Spinal cord (tissue), 10 donors: ENCODE results near the gene ATG2A. TPM values are rescaled to one million over a fixed set of nuclear protein-coding genes. Genes with fewer than 3 reads are reported as not detected.

Experiments
- DNase-seq, 6 donors: peaks; one replicate each; pipeline versions ENCODE4 v3.0.0 to v3.0.0-alpha.2; 2013 to 2015; ENCODE audit warnings: low spot score in 6 of 6, low read depth in 4 of 6
- H3K27ac ChIP-seq: one replicate; pipeline ENCODE4 v1.5.1; 2013; ENCODE audit warnings: low read depth, low read length, control low read depth
- H3K27me3 ChIP-seq: one replicate; pipeline ENCODE4 v1.6.1; 2013; ENCODE audit warnings: low read length; ENCODE audit not compliant: control insufficient read depth, insufficient read depth
- H3K36me3 ChIP-seq: one replicate; pipeline ENCODE4 v1.6.1; 2013; ENCODE audit warnings: low read length; ENCODE audit not compliant: control insufficient read depth, insufficient read depth
- H3K4me1 ChIP-seq: one replicate; pipeline ENCODE4 v1.6.1; 2013; ENCODE audit warnings: low read length; ENCODE audit not compliant: control insufficient read depth, insufficient read depth
- H3K4me3 ChIP-seq: one replicate; pipeline ENCODE4 v1.5.1; 2013; ENCODE audit warnings: low read depth, low read length, control low read depth
- H3K9me3 ChIP-seq: one replicate; pipeline ENCODE4 v1.6.1; 2013; ENCODE audit warnings: low read length; ENCODE audit not compliant: control insufficient read depth, insufficient read depth
- WGBS: methylation state at CpG from one replicate; pipeline ENCODE4 v1.1.5; 2013; ENCODE audit warnings: missing lambda C conversion rate; ENCODE audit not compliant: insufficient coverage; 5-methylcytosine and 5-hydroxymethylcytosine counted together
- polyA plus RNA-seq, 2 donors: library from polyadenylated mRNA; unstranded; fragments of 120-200 nt; gene quantifications; one replicate each; pipeline ENCODE4 v1.2.1, GENCODE V29; 2013; ENCODE audit not compliant: insufficient read length in 2 of 2
- total RNA-seq, 2 donors: library from RNA; depleted of rRNA in 1 of 2; stranded (reverse); fragments of 120-200 nt in 1 of 2; fragments of >200 nt in 1 of 2; gene quantifications; one replicate each; pipeline versions ENCODE4 v1.2.3 to v1.2.4, GENCODE V29; 2013 to 2014
- donor health status: healthy.

ATG2A gene
- total and polyA plus RNA-seq, 4 donors: 8.1 to 26.8 (median 20.3) TPM

- peaks cover 10% of the 10 kb centered on the region for H3K4me1 ChIP-seq
- H3K27ac ChIP-seq: no peak overlapping the region
- no peaks in the 10 kb centered on the region for H3K27me3 ChIP-seq
- H3K4me3 ChIP-seq: no peak overlapping the region
- 83% methylated on average over 20 of the region's 27 CpGs for WGBS
- H3K9me3 ChIP-seq: no peaks in the 10 kb centered on the region
- peaks cover 61% of the 10 kb centered on the region for H3K36me3 ChIP-seq
- no peak for DNase-seq
Measured at GRCh38 chr11:64934682-64935358, 17.8 kb upstream of the ATG2A start.

DNA sequence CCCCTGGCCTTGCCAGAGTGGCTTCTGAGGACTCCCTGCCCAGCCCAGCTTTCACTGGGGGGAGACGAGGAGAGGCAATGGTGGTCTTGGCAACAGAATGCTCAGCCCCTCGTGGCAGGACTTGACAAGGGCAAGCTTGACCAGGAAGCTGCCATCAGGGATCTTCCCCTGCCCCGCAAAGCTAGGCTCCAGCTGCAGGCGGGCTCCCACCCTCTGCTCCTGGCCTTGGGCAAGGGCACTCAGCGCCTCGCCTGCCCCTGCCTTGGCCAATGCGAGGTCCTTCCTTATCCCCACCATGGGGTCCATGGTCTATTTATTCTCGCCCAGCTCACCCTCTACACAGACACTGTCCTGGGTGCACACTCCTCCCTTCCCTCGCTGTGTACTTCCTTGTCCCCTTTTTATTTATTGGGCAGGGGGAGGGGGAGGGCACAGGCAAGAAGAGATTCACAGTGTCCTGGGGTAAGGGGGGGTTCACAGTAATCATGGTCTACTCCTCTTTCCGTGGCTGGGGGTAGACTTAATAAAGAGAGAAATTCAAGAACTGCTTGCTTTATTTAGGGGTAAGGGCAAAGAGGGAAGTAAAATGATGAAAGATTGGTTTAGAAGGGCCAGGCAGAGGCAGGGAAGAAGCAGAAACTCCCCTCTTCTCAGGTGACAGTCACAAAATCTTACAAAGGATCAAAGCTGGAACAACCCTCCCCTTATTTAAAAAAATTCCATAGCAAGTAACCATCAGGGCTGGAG lies 17.1 kb upstream of the ATG2A start:
- DNase-seq: no peak
- no peak overlapping the region for H3K4me3 ChIP-seq
- H3K4me1 ChIP-seq: peaks cover 10% of the 10 kb centered on the region
- no peak overlapping the region for H3K27ac ChIP-seq
- H3K27me3 ChIP-seq: no peaks in the 10 kb centered on the region
- no peaks in the 10 kb centered on the region for H3K9me3 ChIP-seq
- peaks cover 68% of the 10 kb centered on the region for H3K36me3 ChIP-seq
- 78% methylated on average over 7 of the region's 10 CpGs for WGBS

- WGBS: 86% methylated on average over 11 of the region's 12 CpGs
- H3K36me3 ChIP-seq: peaks cover 75% of the 10 kb centered on the region
- peaks cover 10% of the 10 kb centered on the region for H3K4me1 ChIP-seq
- no peak for DNase-seq
- no peak overlapping the region for H3K4me3 ChIP-seq
- no peaks in the 10 kb centered on the region for H3K27me3 ChIP-seq
- H3K27ac ChIP-seq: no peak overlapping the region
- no peaks in the 10 kb centered on the region for H3K9me3 ChIP-seq
Measured at GRCh38 chr11:64933213-64933934, 16.4 kb upstream of the ATG2A start.

DNA sequence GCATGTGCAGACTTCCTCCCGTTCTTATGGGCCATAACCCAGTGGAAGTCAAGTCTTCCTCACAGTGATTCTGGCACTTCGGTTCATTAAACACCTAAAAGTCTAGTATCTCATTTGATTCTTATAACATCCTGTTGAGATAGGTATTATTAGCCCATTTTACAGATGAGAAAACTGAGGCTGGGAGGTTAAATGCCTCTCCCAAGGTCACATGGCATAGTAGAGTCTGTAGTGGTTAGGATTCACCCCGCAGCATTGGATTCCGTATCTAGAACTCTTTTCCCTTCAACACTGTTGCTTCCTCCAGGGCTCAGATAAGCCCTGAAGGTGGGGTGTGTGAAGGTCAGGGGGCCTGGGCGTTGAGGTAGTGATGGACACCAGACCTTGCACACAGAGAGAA lies 15.3 kb upstream of the ATG2A start:
- WGBS: 80% methylated on average over 2 of the region's 5 CpGs
- no peak for DNase-seq
- no peaks in the 10 kb centered on the region for H3K9me3 ChIP-seq
- H3K4me3 ChIP-seq: no peak overlapping the region
- H3K36me3 ChIP-seq: peaks cover 85% of the 10 kb centered on the region
- no peaks in the 10 kb centered on the region for H3K27me3 ChIP-seq
- no peak overlapping the region for H3K27ac ChIP-seq
- peaks cover 10% of the 10 kb centered on the region for H3K4me1 ChIP-seq

DNA sequence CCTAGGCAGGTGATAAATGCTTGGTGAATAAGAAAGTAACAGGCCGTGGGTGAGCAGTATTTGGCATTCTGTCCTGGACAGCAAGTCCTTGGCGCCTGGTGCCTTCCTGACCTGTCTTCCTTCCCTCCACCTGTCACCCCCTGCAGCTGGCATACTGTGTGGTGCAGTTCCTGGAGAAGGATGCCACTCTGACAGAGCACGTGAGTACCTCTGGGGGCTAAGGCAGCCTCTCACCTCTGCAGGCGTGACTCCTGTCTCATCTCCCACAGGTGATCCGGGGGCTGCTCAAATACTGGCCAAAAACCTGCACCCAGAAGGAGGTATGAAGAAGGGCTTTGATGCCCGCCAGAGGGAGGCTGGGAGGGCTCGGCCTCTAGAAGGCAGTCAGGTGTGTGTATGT lies 14.3 kb upstream of the ATG2A start:
- Histone ChIP-seq H3K9me3 (no peaks in the 10 kb centered on the region), H3K27me3 (no peaks in the 10 kb centered on the region), H3K36me3 (peaks cover 95% of the 10 kb centered on the region), H3K27ac (no peak overlapping the region), H3K4me3 (no peak overlapping the region), H3K4me1 (peaks cover 19% of the 10 kb centered on the region)
- DNase-seq: no peak
- 100% methylated on average over 4 of the region's 7 CpGs for WGBS

GRCh38 chr11:64930340-64930739 lies 13.3 kb upstream of the ATG2A start:
- H3K36me3 ChIP-seq: peaks cover 97% of the 10 kb centered on the region
- H3K4me1 ChIP-seq: peaks cover 23% of the 10 kb centered on the region
- H3K4me3 ChIP-seq: no peak overlapping the region
- H3K9me3 ChIP-seq: no peaks in the 10 kb centered on the region
- 93% methylated on average over 5 of the region's 6 CpGs for WGBS
- DNase-seq: no peak
- no peak overlapping the region for H3K27ac ChIP-seq
- H3K27me3 ChIP-seq: no peaks in the 10 kb centered on the region

GRCh38 chr11:64929625-64930024 lies 12.6 kb upstream of the ATG2A start:
- H3K36me3 ChIP-seq: peaks cover 90% of the 10 kb centered on the region
- WGBS: 93% methylated on average over 4 of the region's 7 CpGs

GRCh38 chr11:64928957-64929356 lies 11.9 kb upstream of the ATG2A start:
- Histone ChIP-seq H3K36me3 (peaks cover 84% of the 10 kb centered on the region), H3K4me1 (peaks cover 28% of the 10 kb centered on the region), H3K27me3 (no peaks in the 10 kb centered on the region), H3K4me3 (no peak overlapping the region), H3K9me3 (no peaks in the 10 kb centered on the region), H3K27ac (no peak overlapping the region)
- no peak for DNase-seq
- WGBS: 88% methylated on average over 1 of the region's 2 CpGs

More at GRCh38 chr11:64929625-64930024, 12.6 kb upstream of the ATG2A start:
- peaks cover 23% of the 10 kb centered on the region for H3K4me1 ChIP-seq
- no peak overlapping the region for H3K27ac ChIP-seq
- no peak for DNase-seq
- no peaks in the 10 kb centered on the region for H3K9me3 ChIP-seq
- H3K27me3 ChIP-seq: no peaks in the 10 kb centered on the region
- H3K4me3 ChIP-seq: no peak overlapping the region

GRCh38 chr11:64926689-64927088 lies 9.7 kb upstream of the ATG2A start:
- no peak overlapping the region for H3K27ac ChIP-seq
- no peaks in the 10 kb centered on the region for H3K27me3 ChIP-seq
- no peaks in the 10 kb centered on the region for H3K9me3 ChIP-seq
- 82% methylated on average over 20 of the region's 22 CpGs for WGBS
- H3K36me3 ChIP-seq: peaks cover 61% of the 10 kb centered on the region
- H3K4me3 ChIP-seq: no peak overlapping the region
- no peak for DNase-seq
- H3K4me1 ChIP-seq: peaks cover 37% of the 10 kb centered on the region
